HEK293T (cell line): ENCODE data around the gene GLCE.

Source experiments
- BHLHE40 ChIP-seq: fragments of 450-650 bp; IDR thresholded peaks from 2 replicates; pipeline ENCODE4 v1.6.1; 2016; ENCODE audit warnings: mild to moderate bottlenecking, moderate library complexity, borderline replicate concordance
- CTBP1 ChIP-seq: fragments of 450-650 bp; IDR thresholded peaks from 2 replicates; pipeline ENCODE4 v1.6.1; 2016; ENCODE audit warnings: borderline replicate concordance
- ELF4 ChIP-seq: fragments of 450-650 bp; IDR thresholded peaks from 2 replicates; pipeline ENCODE4 v1.6.1; 2017; ENCODE audit warnings: antibody characterized with exemption
- FOXK2 ChIP-seq: fragments of 450-650 bp; IDR thresholded peaks from 2 replicates; pipeline ENCODE4 v1.6.1; 2016; ENCODE audit warnings: mild to moderate bottlenecking
- FOXM1 ChIP-seq: fragments of 450-650 bp; IDR thresholded peaks from 2 replicates; pipeline ENCODE4 v1.6.1; 2017; ENCODE audit warnings: mild to moderate bottlenecking, borderline replicate concordance
- HDGF ChIP-seq: fragments of 450-650 bp; IDR thresholded peaks from 2 replicates; pipeline ENCODE4 v1.6.1; 2017; ENCODE audit warnings: antibody characterized with exemption, borderline replicate concordance
- LEF1 ChIP-seq: fragments of 450-650 bp; IDR thresholded peaks from 2 replicates; pipeline ENCODE4 v1.6.1; 2017; ENCODE audit warnings: mild to moderate bottlenecking, borderline replicate concordance
- SP1 ChIP-seq: fragments of 450-650 bp; IDR thresholded peaks from 2 replicates; pipeline ENCODE4 v1.6.1; 2017
- SUZ12 ChIP-seq: fragments of 450-650 bp; IDR thresholded peaks from 2 replicates; pipeline ENCODE4 v1.6.1; 2016; ENCODE audit warnings: mild to moderate bottlenecking
- TARDBP ChIP-seq: fragments of 450-650 bp; IDR thresholded peaks from 2 replicates; pipeline ENCODE4 v1.6.1; 2016
- ZNF384 ChIP-seq: fragments of 450-650 bp; IDR thresholded peaks from 2 replicates; pipeline ENCODE4 v1.6.1; 2016
- TF ChIP-seq, protein P1 (sequence below): fragments of 450-650 bp; IDR thresholded peaks from 2 replicates; pipeline ENCODE4 v1.6.1; 2016

DNA sequence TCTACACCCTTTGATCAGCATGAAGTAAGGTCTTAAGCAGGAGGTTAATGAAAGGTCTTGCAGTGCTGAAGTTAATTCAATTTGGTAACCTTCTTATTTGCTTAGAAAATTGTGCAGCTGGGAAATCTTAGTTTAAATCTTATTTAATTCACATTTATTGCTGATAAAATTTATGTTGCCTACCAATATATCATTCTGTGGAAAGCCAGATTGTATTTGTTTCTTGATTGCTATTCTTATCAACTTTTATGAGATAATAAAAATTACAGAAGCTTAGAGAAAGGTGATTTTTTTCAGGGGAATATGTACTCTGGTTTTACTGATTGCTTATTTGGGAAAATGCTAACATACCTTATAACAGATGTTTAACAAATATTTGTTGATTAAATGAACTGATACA lies 74.2 kb downstream of the GLCE start:
- TF ChIP-seq CTBP1 = no peak
- no peak for TF ChIP-seq SP1
- TF ChIP-seq ZNF384 = peak; percentile 80
- no peak for TF ChIP-seq ELF4
- TF ChIP-seq LEF1 = no peak
- TF ChIP-seq BHLHE40 = no peak
- no peak for TF ChIP-seq FOXM1
- TF ChIP-seq, protein P1, sequence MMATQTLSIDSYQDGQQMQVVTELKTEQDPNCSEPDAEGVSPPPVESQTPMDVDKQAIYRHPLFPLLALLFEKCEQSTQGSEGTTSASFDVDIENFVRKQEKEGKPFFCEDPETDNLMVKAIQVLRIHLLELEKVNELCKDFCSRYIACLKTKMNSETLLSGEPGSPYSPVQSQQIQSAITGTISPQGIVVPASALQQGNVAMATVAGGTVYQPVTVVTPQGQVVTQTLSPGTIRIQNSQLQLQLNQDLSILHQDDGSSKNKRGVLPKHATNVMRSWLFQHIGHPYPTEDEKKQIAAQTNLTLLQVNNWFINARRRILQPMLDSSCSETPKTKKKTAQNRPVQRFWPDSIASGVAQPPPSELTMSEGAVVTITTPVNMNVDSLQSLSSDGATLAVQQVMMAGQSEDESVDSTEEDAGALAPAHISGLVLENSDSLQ = peak; percentile 58; the same call in 1 of the 2 replicates
- no peak for TF ChIP-seq FOXK2
- TF ChIP-seq HDGF = no peak
- TF ChIP-seq TARDBP = no peak
- TF ChIP-seq SUZ12 = no peak
